ENCODE measurements around the gene RPTOR.

DNA sequence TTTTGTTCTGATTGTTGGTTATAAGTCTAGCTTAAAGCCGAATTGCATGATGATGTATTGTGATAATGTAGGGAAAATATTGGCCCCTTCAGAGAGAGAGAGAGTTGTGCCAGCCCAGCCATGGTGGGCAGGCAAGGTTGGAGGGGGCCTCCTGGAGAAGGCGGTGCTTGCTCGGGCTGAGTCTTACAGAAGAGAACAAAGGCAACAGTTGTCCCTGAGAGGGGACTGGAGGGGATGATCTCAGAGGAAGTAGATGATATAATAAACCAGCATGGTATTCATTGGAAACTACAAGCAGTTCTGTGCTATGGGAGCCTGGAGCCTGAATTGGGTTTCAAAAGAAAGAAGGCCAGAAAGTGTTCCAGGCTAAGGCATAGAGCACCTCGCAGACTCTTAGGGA lies 173.8 kb downstream of the RPTOR start:
- TF ChIP-seq POLR2A (IDR thresholded peaks at IDR 0.05) (no peak), CTCF (IDR thresholded peaks at IDR 0.05) (no peak)
